Activated CD4-positive, alpha-beta T cell treated with anti-CD3 and anti-CD28 coated beads, Interleukin-2, amount 50 U/mL, for 16 hours (primary cell): ENCODE measurements around the gene VTA1.
A peak's percentile ranks its signal among the peaks of the same experiment; 100 is the strongest.
"Not testable (repeated sequence)": the region's sequence is repeated elsewhere in the genome, so short reads cannot be mapped to it uniquely, and the experiment has no call there.

Experiments
- DNase-seq: peaks from one replicate; pipeline ENCODE4 v3.0.0-alpha.2; 2020

Gene VTA1

DNA sequence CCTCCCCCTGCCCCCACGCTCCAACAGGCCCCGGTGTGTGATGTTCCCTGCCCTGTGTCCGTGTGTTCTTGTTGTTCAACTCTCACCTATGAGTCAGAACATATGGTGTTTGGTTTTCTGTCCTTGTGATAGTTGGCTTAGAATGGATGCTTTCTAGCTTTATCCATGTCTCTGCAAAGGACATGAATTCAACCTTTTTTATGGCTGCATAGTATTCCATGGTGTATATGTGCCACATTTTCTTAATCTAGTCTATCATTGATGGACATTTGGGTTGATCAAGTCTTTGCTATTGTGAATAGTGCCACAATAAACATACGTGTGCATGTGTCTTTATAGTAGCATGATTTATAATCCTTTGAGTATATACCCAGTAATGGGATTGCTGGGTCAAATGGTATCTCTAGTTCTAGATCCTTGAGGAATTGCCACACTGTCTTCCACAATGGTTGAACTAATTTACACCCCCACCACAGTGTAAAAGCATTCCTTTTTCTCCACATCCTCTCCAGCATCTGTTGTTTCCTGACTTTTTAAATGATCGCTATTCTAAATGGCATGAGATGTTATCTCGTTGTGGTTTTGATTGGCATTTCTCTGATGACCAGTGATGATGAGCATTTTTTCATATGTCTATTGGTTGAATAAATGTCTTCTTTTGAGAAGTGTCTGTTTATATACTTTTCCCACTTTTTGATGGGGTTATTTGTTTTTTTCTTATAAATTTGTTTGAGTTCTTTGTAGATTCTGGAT, 82.6 kb downstream of the VTA1 start:
- DNase-seq, result not testable (repeated sequence)

- peak; percentile 13 for DNase-seq
Observed at GRCh38 chr6:142232206-142233044, 85.4 kb downstream of the VTA1 start.

- no peak for DNase-seq
Observed at GRCh38 chr6:142233945-142234682, 87.1 kb downstream of the VTA1 start.

- no peak for DNase-seq
Observed at GRCh38 chr6:142235272-142235671, 88.2 kb downstream of the VTA1 start.

DNA sequence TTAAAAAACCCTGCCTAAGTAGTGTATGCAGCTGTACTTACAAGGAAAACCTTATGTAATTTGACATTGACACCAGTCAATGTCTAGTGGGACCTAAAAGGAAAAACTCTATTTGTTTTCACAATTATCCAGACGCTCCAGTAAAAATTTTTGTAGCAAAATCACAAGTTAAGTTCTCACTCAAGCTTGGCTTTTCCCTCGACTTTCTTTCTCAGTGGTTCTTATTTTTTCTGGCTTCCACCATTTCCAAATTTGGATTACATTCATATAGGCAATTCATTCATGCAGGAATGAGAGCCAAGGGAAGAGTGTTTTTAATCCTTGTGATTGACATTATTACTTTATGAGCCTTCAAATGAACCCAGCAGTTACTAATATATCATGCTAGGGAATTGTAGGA, 88.7 kb downstream of the VTA1 start:
- no peak for DNase-seq

DNA sequence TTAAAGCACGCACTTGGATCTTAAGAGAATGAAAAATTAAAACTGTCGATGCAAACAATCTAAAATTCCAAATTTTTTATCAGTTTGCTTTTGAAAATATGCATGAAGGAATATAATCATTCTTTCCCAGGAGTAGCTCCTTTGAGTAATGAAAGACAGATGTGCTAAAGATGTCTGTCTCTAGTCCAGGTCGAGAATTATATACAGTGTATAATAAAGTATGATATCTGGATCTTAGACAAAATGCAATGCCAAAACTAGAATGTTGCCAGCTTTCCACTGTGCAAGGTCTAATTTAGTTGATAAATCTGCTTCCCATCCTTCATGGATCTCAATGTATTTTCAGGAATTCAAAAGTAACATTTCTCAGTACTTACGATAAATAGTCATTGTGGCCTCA, 89.6 kb downstream of the VTA1 start:
- no peak for DNase-seq

GRCh38 chr6:142238881-142239280, 91.8 kb downstream of the VTA1 start:
- no peak for DNase-seq

DNA sequence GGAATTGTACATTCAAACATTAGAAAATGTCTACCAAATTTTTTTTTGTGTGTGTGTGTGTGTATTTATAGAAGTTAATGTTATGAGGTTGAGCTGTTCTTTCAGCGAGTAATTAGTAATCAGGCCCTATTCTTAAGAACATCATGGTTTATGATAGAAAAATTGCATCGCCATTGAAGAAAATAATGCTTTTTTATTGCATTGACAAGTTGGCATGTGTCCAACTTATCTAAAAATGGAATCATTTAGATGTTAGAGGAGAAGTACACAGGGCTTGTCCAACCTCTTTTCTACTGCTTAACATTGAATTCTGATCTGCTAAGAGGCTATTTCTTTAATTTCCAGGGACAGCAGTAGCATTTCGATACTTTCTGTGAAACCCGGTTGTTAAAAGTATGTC, 93.1 kb downstream of the VTA1 start:
- no peak for DNase-seq

DNA sequence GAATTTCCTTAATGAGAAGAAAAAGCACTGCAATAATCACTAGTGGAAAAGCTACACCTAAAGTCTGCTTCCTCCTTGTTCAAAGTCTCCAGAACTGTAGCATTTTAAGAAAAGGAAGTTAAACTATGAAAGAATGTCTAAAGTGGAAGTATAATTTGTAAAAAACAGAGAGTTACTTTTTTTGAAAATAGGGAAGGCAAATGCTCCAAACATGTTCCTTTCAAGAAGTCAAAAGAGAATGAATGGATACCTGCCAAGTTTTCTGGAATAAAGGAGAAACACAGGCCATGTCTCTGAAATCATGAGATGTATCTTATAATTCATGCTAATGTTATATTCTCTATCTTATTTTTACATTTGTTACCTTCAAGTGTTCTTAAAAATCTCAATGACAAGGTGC, 94.0 kb downstream of the VTA1 start:
- DNase-seq, result no peak

DNA sequence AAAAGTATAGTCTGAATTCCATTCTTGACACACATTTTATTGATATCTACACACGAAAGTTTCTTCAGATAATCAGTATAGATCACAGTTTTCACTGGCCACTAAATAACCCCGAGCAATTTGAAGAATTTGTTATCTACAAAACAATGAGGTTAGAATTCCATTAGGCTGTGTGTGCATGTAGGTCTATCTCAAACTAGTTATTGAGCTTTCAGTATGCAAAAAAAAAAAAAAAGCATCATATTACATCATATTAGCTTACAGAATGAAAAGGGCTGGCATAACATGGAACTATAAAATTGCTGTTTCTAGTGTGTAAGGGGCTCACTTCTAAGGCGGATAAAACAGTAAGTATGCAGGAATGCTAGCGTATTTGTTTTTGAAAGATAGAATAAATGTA, 95.2 kb downstream of the VTA1 start:
- DNase-seq, result no peak

DNA sequence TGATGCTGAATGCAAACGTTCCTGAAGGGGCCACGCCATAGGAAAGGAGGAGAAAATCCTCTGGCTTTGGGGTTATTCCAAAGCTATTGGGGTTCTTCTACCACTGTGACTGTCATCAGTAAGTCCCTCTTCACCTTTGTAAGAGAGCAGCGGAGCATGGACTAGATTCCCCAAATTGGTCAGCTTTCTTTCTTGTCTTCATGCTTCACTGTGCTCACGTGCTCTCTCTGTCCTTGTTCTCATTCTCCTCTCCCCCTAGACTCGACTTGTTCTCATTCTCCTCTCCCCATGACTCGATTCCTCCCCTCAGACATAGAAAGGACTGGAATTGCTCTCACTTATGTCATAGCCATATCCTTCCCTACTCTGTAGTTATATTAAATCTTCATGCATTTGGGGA, 99.9 kb downstream of the VTA1 start:
- no peak for DNase-seq

DNA sequence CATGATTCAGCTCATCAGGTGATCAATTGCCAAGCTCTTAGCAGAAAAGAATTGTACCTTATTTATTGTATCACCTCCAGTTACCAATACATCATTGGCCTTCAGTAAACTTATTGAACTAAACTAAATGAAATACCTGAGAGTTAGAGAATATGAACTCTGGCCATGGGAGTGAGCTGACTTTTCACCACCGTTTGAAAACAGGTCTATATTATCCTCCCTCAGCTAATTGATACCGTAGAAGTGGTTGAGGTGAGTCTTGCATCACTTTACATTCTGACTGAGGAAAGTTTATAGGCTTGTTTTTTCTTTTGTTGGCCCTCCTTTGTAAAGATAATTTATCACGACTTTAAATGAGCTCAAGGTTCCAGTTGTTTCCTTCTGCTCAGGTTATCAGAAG, 102.2 kb downstream of the VTA1 start:
- no peak for DNase-seq

- DNase-seq, result no peak
Observed at GRCh38 chr6:142251930-142252445, 104.9 kb downstream of the VTA1 start.

- no peak for DNase-seq
Observed at GRCh38 chr6:142254513-142254912, 107.5 kb downstream of the VTA1 start.

DNA sequence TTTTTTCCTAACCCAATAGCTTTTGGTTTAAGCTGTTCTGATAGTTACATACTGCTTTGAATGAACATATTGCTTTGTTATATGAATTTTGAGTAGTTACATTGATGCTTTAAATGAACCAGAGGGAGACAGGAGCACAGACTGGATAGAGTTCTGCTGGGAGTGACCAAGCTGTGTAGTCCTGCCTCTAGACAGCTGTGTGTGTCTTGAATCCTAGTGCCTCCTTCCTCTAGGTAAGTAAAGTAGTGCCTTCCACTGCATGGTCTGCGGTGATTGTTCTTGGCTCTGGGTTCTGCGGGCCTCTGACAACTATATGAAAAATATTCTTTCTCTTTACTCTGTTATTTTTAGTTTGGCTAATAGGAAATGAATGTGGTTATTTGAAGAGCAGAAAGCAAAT, 108.7 kb downstream of the VTA1 start:
- DNase-seq, result no peak

- no peak for DNase-seq
Observed at GRCh38 chr6:142258305-142258704, 111.2 kb downstream of the VTA1 start.

- no peak for DNase-seq
Observed at GRCh38 chr6:142258757-142259156, 111.7 kb downstream of the VTA1 start.

- no peak for DNase-seq
Observed at GRCh38 chr6:142260748-142261147, 113.7 kb downstream of the VTA1 start.

GRCh38 chr6:142262231-142262630, 115.2 kb downstream of the VTA1 start:
- no peak for DNase-seq

- no peak for DNase-seq
Observed at GRCh38 chr6:142265476-142265875, 118.4 kb downstream of the VTA1 start.

DNA sequence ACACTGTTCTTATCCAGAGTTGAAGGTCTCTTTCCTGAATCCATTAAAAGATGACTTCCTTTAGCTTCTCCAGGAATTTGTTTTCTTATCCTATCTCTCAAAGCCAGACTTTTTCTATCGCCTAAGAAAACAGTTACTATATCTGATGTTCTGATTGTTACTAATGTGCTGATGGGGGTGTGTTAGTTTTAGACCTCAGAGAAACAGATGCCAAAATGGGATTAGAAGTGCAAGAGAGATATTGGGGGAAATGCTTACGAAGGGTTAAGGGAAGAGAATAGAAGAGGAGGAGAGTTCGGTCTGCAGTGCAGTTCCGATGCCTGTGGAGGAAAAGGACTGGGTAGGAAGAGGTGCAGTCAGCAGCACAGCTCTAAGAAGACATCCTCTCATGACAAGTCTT, 119.0 kb downstream of the VTA1 start:
- no peak for DNase-seq

DNA sequence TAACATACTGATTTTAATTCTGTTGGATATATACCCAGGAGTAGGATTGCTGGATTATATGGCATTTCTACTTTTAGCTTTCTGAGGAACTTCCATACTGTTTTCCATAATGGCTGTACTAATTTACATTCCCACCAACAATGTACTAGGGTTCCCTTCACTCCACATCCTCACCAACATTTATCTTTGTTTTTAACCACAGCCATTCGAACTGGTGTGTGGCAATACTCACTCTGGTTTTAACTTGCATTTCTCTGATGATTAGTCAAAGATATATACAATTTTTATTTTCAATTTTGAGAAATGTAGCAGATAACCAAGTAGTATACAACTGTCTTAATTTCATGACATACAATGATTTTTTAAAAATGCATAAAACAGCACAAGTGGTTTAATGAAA, 124.4 kb downstream of the VTA1 start:
- DNase-seq, result no peak
